Measurements from ENCODE around the gene RMP24.
"Not testable (repeated sequence)": the region's sequence is repeated elsewhere in the genome, so short reads cannot be mapped to it uniquely, and the experiment has no call there.

The RMP24 gene

GRCh38 chr18:35953688-35954087, 18.8 kb upstream of the RMP24 start:
- ATAC-seq (no peak), DNase-seq (no peak)
- Histone ChIP-seq H3K9me3 (no peaks in the 10 kb centered on the region), H3K4me3 (no peak overlapping the region), H3K27me3 (peaks cover 0 to 20% (median 11%) of the 10 kb centered on the region in 3 donors), H3K4me1 (peaks cover 5% of the 10 kb centered on the region in 2 donors), H3K36me3 (no peaks in the 10 kb centered on the region), H3K27ac (no peak overlapping the region)
- TF ChIP-seq, protein P1, sequence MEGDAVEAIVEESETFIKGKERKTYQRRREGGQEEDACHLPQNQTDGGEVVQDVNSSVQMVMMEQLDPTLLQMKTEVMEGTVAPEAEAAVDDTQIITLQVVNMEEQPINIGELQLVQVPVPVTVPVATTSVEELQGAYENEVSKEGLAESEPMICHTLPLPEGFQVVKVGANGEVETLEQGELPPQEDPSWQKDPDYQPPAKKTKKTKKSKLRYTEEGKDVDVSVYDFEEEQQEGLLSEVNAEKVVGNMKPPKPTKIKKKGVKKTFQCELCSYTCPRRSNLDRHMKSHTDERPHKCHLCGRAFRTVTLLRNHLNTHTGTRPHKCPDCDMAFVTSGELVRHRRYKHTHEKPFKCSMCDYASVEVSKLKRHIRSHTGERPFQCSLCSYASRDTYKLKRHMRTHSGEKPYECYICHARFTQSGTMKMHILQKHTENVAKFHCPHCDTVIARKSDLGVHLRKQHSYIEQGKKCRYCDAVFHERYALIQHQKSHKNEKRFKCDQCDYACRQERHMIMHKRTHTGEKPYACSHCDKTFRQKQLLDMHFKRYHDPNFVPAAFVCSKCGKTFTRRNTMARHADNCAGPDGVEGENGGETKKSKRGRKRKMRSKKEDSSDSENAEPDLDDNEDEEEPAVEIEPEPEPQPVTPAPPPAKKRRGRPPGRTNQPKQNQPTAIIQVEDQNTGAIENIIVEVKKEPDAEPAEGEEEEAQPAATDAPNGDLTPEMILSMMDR (IDR thresholded peaks at IDR 0.05 in 4 of 5, conservative IDR thresholded peaks at IDR 0.05 in 1 of 5): no peak
- no peak for TF ChIP-seq POLR2A (IDR thresholded peaks at IDR 0.05)
- in situ Hi-C loops (cut with MboI; ENCODE audit: low sequenced_read_pairs in 4 of 4): loop anchor here (5.0 to 25.0 kb wide), 6 partner anchors 196 to 716 kb away; partner anchors contain the start of genes ZNF397 (in 2 of the 4), GALNT1 (in 1 of the 4) and ZNF396 (in 1 of the 4)
- intact Hi-C loops (cut with DNase I; ENCODE audit: low total_unique reads): no loop called here

- ATAC-seq (no peak), DNase-seq (no peak)
- H3K4me1 ChIP-seq: no peaks in the 10 kb centered on the region
- H3K4me3 ChIP-seq: no peak overlapping the region
- peaks cover 0 to 25% (median 11%) of the 10 kb centered on the region in 3 donors for H3K27me3 ChIP-seq
- H3K9me3 ChIP-seq: peaks cover 0 to 3% (median 0%) of the 10 kb centered on the region in 3 donors
- no peak for TF ChIP-seq POLR2A (IDR thresholded peaks at IDR 0.05)
- TF ChIP-seq, protein P1 (IDR thresholded peaks at IDR 0.05 in 4 of 5, conservative IDR thresholded peaks at IDR 0.05 in 1 of 5): no peak
- no peak overlapping the region for H3K27ac ChIP-seq
- in situ Hi-C loops (cut with MboI; ENCODE audit: low sequenced_read_pairs in 4 of 4): loop anchor here (10.0 to 25.0 kb wide), 5 partner anchors 201 to 719 kb away; partner anchors contain the start of genes ZNF397 (in 2 of the 4), GALNT1 (in 1 of the 4) and ZNF396 (in 1 of the 4)
- no peaks in the 10 kb centered on the region for H3K36me3 ChIP-seq
- intact Hi-C loops (cut with DNase I; ENCODE audit: low total_unique reads): no loop called here
These were observed 16.3 kb upstream of the RMP24 start for GRCh38 chr18:35956226-35956625.

GRCh38 chr18:35962320-35962719, 10.2 kb upstream of the RMP24 start:
- DNase-seq: no peak
- intact Hi-C loops (cut with DNase I; ENCODE audit: low total_unique reads): no loop called here
- in situ Hi-C loops (cut with MboI; ENCODE audit: low sequenced_read_pairs in 4 of 4): loop anchor here (25.0 kb wide), 4 partner anchors 375 to 725 kb away; partner anchors contain the start of genes ZNF397 (in 2 of the 4), GALNT1 (in 1 of the 4) and ZNF396 (in 1 of the 4)

GRCh38 chr18:35964319-35964718, 8.2 kb upstream of the RMP24 start:
- in situ Hi-C loops (cut with MboI; ENCODE audit: low sequenced_read_pairs in 4 of 4): loop anchor here (25.0 kb wide), 4 partner anchors 377 to 727 kb away; partner anchors contain the start of genes ZNF397 (in 2 of the 4), GALNT1 (in 1 of the 4) and ZNF396 (in 1 of the 4)

More at GRCh38 chr18:35962320-35962719, 10.2 kb upstream of the RMP24 start:
- H3K36me3 ChIP-seq: no peaks in the 10 kb centered on the region
- H3K4me3 ChIP-seq: no peak overlapping the region
- no peak for TF ChIP-seq POLR2A (IDR thresholded peaks at IDR 0.05)
- H3K27ac ChIP-seq: no peak overlapping the region
- ATAC-seq: no peak
- peaks cover 0 to 8% (median 0%) of the 10 kb centered on the region in 3 donors for H3K27me3 ChIP-seq
- H3K9me3 ChIP-seq: peaks cover 0 to 3% (median 0%) of the 10 kb centered on the region in 3 donors
- no peaks in the 10 kb centered on the region for H3K4me1 ChIP-seq

GRCh38 chr18:35967866-35968265, 4.6 kb upstream of the RMP24 start:
- H3K4me1 ChIP-seq; H3K27ac ChIP-seq; H3K27me3 ChIP-seq; H3K36me3 ChIP-seq; ATAC-seq; DNase-seq; H3K9me3 ChIP-seq; intact Hi-C loops (cut with DNase I; ENCODE audit: low total_unique reads); H3K4me3 ChIP-seq: not testable (repeated sequence)
- in situ Hi-C loops (cut with MboI; ENCODE audit: low sequenced_read_pairs in 4 of 4): loop anchor here (25.0 kb wide), 4 partner anchors 381 to 731 kb away; partner anchors contain the start of genes ZNF397 (in 2 of the 4), GALNT1 (in 1 of the 4) and ZNF396 (in 1 of the 4)

More at GRCh38 chr18:35964319-35964718, 8.2 kb upstream of the RMP24 start:
- Histone ChIP-seq H3K36me3 (no peaks in the 10 kb centered on the region), H3K9me3 (peaks cover 0 to 3% (median 0%) of the 10 kb centered on the region in 3 donors), H3K4me1 (no peaks in the 10 kb centered on the region), H3K4me3 (no peak overlapping the region), H3K27ac (no peak overlapping the region), H3K27me3 (peaks cover 0 to 4% (median 0%) of the 10 kb centered on the region in 3 donors)
- DNase-seq (no peak), ATAC-seq (no peak)
- no peak for TF ChIP-seq POLR2A (IDR thresholded peaks at IDR 0.05)
- TF ChIP-seq, protein P1 (IDR thresholded peaks at IDR 0.05 in 4 of 5, conservative IDR thresholded peaks at IDR 0.05 in 1 of 5): no peak
- intact Hi-C loops (cut with DNase I; ENCODE audit: low total_unique reads): no loop called here

All from gastrocnemius medialis (tissue), 4 donors.